Measurements from ENCODE around the gene SART3.
A peak's percentile ranks its signal among the peaks of the same experiment; 100 is the strongest.

The SART3 gene

GRCh38 chr12:108560752-108561719 lies at the start of gene SART3:
TSS of gene SART3 (minus strand) at chr12:108561173. CDS start at chr12:108561154, 19 bp downstream.
- DNase-seq = peak; percentile 89

DNA sequence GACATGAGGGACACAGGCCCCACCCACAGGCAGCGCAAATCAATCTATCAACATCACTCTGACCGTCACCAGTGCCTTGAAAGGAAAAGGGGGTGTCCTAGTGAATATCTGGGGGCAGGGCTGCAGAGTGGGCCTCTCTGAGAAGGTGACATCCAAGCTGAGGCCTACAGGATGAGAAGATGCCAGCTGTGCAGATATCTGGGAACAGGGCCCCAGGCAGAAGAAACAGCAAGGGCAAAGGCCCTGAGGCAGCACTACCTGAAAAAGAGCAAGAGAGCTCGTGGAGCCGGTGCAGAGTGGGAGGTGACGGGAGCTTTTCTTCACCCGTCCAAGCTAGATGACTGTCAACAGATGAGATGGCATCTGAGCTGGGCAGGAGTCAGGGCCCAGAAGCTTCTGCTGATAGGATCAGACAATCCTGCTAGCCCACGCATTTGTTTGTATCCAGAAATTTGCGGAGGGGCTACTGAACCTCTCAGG lies 49.4 kb upstream of the SART3 start:
- no peak for DNase-seq

- DNase-seq = no peak
Measured at GRCh38 chr12:108609537-108610335, 48.8 kb upstream of the SART3 start.

- no peak for DNase-seq
Measured at GRCh38 chr12:108608616-108609015, 47.6 kb upstream of the SART3 start.

- no peak for DNase-seq
Measured at GRCh38 chr12:108607981-108608600, 47.1 kb upstream of the SART3 start.

DNA sequence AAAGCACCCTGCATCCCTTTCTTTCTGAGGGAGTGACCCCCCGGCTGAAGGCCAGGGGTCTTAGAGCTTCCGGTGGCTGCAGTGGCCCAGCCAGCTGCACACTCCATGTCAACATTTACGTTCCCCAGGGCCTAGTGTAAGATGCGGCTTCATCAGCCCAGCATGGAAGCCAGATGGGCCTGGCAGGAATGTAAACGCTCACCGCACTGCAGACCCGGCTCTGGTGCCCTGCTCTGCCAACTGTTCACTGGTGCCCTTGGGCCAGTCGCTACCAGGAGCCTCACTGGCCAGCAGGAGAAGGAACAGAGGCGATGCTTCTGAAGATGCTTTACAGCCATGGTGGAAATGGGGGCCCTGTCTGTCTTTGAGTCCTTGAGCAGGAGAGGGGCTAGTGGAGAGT lies 45.5 kb upstream of the SART3 start:
- no peak for DNase-seq

DNA sequence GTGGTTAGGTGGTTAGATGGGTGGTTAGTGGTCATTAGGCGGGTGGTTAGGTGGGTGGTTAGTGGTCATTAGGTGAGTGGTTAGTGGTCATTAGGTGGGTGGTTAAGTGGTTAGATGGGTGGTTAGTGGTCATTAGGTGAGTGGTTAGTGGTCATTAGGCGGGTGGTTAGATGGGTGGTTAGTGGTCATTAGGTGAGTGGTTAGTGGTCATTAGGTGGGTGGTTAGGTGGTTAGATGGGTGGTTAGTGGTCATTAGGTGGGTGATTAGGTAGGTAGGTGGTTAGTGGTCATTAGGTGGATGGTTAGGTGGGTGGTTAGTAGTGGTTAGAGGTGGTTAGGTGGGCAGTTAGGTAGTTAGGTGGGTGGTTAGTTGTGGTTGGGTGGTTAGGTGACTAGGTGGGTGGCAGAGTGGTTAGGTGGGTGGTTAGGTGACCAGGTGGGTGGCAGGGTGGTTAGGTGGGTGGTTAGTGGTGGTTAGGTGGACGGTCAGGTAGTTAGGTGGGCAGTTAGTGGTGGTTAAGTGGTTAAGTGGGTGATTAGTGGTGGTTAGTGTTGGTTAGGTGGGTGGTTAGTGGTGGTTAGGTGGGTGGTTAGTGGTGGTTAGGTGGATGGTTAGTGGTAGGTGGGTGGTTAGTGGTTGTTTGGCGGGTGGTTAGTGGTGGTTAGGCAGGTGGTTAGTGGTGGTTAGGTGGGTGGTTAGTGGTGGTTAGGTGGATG lies 44.9 kb upstream of the SART3 start:
- DNase-seq = no peak

GRCh38 chr12:108605000-108605689 lies 44.2 kb upstream of the SART3 start:
- DNase-seq = no peak

- DNase-seq = no peak
Measured at GRCh38 chr12:108604208-108604941, 43.4 kb upstream of the SART3 start.

GRCh38 chr12:108603743-108604142 lies 42.8 kb upstream of the SART3 start:
- no peak for DNase-seq

DNA sequence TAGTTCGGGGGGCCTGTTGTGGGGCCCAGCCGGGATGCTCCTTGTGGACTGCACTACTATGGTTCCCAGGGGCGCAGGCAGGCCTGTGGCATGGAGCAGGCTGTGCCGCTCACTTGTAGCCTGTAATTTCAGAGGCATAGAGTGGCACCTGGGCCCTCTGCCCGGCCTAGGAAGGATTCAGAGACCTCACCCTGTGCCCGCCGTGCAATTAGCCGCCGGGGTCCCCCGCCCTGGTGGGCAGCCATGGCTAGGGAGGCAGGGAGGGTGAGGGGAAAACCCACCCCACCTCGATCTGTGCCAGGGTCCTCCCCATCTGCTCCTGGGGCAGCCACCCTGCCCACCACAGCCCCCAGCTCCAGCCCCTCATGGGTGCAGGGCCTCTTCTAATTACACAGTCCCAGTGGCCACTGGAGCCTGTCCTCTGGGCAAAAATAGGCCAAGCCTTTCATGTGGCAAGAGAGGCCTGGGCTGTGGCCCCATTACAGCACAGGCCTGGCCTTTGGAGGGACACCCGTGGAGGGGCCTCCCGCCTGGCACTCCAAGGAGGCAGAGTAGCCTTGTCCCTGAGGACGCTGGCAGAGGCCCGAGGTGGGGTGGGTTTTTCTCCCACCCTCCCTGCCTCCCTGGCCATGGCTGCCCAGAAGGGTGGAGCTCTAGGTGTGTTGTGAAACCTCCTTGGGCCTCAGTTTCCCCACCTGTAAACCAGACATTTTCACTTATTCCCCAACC lies 42.2 kb upstream of the SART3 start:
- DNase-seq = no peak

DNA sequence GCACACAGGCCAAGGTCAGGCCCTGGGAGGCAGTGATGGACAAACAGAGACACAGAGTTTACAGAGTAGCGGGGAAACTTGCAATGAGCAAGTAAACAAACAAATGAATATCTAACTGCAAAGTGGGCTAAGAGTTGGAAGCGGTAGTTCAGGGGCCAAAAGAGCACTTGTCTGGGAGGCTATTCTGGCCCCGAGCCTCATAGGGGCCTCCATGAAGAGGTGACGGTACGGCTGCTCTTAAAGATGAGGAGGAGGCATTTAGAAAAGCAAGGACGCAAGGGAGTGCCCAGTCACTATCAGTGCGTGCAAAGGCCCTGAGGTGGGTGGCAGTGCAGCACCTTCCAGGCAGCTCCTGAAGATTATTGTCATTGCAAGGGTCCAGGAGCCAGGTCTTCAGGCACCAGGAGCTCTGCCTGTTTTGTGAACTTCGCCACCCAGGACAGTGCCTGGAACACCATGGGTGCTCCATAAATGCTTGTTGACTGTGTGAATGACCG lies 41.3 kb upstream of the SART3 start:
- DNase-seq = no peak

DNA sequence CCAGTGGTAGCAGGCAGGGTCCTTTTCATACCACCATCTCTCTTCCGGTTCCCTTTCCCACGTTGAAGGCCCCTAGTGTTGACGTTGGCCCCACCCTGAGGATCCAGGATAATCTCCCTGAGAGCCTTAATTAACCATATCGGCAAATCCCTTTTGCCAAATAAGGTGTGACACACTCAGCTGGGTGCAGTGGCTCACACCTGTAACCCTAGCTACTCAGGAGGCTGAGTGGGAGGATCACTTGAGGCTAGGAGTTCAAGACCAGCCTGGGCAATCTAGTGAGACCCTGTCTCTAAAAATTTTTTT lies 39.7 kb upstream of the SART3 start:
- DNase-seq = no peak

GRCh38 chr12:108599948-108600701 lies 39.2 kb upstream of the SART3 start:
- DNase-seq = no peak

DNA sequence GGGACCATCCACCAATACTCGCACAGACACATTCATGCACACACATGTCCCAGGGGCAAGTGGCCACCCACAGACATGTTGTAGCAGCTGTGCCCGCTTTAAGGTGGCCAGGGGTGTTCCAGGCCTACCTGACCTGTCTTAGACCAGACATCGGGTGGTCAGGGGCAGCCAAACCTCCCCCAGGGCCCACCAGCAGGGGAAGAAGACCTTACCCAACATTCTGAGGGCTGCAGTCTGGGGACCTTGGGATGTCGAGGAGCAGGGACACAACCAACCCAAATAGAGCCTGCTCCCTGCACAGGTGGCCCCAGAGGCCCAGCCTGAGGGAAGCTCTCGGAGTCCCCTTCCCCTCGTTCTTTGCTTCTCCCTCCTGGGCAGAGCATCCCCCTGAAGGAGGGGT lies 38.6 kb upstream of the SART3 start:
- no peak for DNase-seq

DNA sequence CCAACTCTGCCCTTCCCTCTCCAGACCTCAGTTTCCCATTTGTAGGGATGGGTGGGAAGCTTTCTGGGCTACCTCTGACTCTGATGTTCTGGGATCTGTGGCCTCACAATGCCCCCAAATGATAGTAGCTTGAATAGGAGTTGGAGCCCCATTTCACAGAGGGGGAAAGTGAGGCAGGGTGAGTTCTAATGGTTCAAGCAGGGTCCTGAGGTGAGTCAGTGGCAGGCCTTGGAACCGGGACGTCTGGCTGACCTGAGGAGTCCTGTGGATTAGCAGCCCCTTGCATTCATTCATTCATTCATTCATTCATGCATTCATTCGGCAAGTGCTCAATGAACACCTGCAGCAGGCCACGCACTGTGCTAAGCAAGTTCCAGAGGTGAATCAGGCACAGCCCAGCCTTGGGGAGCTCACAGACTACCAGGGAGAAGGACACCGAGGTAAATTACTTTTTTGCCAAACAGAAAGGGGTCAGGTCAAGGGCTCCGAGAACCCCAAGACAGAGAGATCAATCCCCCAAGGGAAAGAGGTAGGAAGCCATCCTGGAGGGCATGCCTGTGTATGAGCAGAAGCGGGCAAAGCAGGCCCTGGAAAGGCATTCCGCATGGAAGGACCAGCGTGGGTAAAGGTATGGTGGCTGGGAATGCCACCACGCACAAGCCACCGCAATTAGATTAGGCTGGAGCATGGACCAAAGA lies 37.7 kb upstream of the SART3 start:
- DNase-seq = no peak

DNA sequence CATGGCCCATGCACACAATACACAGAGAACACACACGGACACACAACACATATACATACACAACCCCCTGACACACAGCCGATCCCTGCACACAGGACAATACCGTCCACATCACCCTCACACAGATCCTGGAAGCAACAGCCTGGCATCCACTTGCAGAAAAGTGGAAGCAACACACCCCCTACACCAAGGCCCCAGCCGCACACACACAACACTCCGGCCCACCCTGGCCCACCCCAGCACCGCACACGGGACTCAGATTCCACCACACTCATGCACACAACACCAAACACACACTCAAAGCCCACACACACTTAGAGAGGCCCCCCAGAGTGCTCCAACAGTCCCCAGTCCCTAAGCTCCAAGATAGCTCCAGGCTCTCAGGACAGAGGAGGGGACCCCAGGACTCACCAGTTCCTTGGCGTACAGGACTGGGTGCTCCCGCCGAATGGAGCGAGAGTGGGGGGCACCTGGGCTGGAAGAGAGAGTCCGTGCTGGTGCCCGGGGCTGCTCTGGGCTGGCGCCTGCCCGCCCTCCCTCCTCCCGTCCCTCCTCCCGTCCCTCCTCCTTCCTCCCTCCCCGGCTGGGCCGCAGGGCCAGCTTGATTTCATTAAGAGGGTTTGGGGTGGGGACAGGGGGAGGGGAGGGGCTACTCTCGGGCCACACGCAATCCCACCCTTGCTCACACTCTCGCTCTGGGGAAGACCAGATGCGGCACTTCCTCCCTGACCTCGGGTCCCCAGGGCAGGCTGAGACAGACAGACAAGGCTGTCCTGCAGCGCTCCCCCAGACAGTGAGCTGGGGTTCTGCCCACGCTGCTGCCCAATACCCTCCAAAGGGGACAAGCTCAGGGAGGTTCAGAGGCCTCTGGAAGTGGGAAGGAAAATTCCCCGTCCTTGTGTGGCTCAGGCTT lies 36.8 kb upstream of the SART3 start, which contains the start of gene TMEM119:
TMEM119 (minus strand) TSS at position 526 of the 913 bp plus-strand sequence. CDS start 5,701 bp downstream, outside the sequence.
- DNase-seq = no peak

All from activated CD4-positive, alpha-beta T cell treated with anti-CD3 and anti-CD28 coated beads, Interleukin-10, Interleukin-2, amounts not matched to agents 100 ng/mL and 50 ng/mL, durations not matched to agents 16 hours and 8 hours (primary cell).